Lower leg skin (tissue), 3 donors: ENCODE results near the gene IRF2.

Source experiments
- POLR2A ChIP-seq, 2 donors: fragments of 450-650 bp; IDR thresholded peaks; one replicate each; pipeline ENCODE4 v1.6.1; 2016 to 2017; ENCODE audit warnings: antibody characterized with exemption in 2 of 2, mild to moderate bottlenecking in 1 of 2, moderate library complexity in 1 of 2
- TF ChIP-seq, protein P1 (sequence below), 3 donors: fragments of 450-650 bp; IDR thresholded peaks; one replicate each; pipeline ENCODE4 v1.5.1; 2016; ENCODE audit warnings: antibody characterized with exemption in 3 of 3, mild to moderate bottlenecking in 3 of 3, moderate library complexity in 2 of 3

DNA sequence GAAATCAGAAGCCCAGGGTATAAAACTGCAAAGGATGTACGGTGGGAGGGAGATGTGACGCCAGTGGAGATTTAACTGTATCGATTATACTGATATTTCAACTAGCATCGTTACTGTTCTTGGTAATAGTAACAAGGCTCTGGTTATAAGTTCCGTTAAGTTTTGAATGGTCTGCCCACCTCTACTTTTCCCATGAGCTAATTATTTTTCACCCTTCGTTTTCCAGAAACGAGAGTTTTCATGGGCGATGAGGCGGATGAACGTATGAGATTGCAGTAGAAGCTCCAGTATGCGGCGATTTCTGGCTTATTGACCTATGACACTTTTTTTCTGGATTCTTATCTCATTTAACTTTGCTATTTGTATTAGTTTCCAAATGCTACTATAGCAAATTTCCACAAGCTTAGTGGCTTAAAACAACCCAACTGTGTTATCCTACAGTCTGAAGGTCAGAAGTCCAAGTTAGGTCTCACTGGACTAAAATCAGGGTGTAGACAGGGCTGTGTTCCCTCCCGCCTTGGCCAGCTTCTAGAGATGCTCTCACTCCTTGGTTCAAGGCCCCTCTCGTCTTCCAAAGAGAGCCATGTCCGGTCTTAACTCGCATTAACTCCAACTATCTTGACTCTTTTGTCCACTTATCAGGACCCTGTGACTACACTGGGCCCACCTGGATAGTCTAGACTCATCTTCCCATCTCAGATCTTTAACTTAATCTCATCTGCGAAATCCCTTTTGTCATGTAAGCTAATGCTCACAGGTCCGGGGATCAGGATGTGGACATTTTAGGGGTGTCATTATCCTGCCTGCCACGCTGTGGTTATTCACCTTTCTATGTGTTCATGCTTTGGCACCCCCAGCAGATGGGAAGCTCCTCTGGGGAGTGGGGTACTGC, 122.5 kb downstream of the IRF2 start:
- no peak for TF ChIP-seq POLR2A (IDR thresholded peaks at IDR 0.05)
- TF ChIP-seq, protein P1, sequence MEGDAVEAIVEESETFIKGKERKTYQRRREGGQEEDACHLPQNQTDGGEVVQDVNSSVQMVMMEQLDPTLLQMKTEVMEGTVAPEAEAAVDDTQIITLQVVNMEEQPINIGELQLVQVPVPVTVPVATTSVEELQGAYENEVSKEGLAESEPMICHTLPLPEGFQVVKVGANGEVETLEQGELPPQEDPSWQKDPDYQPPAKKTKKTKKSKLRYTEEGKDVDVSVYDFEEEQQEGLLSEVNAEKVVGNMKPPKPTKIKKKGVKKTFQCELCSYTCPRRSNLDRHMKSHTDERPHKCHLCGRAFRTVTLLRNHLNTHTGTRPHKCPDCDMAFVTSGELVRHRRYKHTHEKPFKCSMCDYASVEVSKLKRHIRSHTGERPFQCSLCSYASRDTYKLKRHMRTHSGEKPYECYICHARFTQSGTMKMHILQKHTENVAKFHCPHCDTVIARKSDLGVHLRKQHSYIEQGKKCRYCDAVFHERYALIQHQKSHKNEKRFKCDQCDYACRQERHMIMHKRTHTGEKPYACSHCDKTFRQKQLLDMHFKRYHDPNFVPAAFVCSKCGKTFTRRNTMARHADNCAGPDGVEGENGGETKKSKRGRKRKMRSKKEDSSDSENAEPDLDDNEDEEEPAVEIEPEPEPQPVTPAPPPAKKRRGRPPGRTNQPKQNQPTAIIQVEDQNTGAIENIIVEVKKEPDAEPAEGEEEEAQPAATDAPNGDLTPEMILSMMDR (IDR thresholded peaks at IDR 0.05): no peak
